ENCODE results near the gene HOXA10.

Gene HOXA10

DNA sequence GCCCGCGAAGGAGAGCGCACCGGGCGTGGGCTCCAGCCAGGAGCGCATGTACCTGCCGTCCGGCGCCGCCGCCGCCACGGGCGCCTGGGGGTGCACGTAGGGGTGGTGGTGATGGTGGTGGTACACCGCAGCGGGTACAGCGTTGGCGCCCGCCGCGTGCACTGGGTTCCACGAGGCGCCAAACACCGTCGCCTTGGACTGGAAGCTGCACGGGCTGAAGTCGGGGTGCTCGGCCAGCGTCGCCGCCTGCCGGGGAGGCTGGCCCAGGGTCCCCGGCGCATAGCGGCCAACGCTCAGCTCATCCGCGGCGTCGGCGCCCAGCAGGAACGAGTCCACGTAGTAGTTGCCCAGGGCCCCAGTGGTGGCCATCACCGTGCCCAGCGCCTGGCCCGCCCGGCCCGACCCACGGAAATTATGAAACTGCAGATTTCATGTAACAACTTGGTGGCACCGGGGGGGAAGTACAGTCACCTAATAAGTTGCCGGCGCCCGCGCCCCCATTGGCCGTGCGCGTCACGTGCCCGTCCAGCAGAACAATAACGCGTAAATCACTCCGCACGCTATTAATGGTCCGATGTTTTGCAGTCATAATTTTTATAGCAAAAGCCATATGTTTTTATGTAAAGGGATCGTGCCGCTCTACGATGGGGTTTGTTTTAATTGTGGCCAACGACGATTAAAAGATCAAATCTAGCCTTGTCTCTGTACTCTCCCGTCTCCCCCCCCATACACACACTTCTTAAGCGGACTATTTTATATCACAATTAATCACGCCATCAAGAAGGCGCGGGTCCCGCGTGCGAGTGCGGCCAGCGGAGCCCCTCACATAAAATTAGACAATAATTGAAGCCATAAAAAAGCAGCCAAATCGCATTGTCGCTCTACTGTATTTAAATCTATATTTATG is 8.8 kb downstream of the HOXA10 start, which contains the start of gene HOXA9:
TSS of gene HOXA9 (minus strand) at position 449 of the 907 bp plus-strand sequence. CDS start at position 369, 80 bp downstream.
- peak; percentile 72 for DNase-seq

DNA sequence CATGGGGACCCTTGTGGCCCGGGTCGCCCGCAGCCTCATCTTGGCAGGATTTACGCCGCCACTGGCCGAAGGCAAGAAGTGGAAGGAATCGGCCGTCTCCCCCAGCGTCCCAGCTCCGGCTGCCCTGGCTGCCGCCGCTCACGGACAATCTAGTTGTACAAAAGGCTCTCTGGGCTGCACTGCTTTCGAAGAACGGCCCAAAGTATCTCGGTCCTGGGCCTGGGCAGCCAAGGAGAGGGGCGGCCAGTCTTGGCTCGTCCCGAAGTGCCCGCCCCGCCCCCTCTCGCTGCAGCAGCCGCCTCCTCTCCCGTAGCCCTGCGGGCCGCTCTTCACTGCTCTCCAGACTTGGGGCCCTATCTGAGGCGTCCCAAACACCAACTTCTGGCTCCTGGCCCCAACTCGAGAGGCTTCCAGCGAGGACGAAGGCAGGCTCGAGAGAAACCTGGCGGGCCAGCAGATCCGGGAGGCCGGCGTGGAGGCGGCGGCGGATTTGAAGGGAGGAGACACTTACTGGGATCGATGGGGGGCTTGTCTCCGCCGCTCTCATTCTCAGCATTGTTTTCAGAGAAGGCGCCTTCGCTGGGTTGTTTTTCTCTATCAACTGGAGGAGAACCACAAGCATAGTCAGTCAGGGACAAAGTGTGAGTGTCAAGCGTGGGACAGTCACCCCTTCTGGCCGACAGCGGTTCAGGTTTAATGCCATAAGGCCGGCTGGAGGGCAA is 9.6 kb downstream of the HOXA10 start:
- no peak for DNase-seq

DNA sequence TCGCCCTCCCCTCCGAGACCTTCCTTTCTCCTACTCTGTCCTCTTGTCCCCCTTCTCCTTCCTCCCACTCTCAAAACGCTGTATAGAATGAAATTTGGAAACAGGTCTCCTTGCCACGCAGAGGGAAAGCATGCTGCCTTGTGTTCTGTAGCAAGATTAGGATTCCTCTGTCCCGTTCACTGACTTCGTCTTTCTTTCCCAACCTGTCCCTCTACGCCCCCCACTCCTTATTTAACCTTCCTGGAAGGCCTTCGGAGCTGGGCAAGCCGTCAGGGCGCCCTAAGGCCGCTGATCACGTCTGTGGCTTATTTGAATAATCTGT is 10.1 kb downstream of the HOXA10 start:
- DNase-seq: no peak

DNA sequence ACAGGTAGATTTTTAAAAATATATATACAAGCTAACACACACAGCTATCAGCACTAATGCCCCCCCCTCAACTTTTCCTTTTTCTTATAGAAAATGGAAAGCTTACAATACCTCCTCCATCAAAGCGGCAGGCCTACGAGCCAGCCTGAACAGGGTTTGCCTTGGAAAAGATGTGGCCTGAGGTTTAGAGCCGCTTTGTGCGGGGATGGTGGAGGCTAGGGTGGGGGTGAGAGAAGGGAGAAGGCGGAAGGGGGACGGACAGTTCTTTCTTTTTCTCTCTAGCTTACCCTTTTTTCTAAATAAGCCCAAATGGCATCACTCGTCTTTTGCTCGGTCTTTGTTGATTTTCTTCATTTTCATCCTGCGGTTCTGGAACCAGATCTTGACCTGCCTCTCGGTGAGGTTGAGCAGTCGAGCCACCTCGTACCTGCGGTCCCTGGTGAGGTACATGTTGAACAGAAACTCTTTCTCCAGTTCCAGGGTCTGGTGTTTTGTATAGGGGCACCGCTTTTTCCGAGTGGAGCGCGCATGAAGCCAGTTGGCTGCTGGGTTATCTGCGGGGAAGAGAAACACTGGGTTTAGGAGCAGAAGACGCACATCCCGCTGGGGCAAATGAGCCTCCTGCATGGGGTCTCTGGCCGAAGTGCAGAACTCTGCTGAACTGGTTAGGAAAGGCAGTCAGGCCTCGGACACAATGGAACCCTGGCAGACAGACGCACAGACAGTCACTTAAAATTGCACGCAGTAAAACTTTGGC is 10.7 kb downstream of the HOXA10 start:
- DNase-seq: no peak

DNA sequence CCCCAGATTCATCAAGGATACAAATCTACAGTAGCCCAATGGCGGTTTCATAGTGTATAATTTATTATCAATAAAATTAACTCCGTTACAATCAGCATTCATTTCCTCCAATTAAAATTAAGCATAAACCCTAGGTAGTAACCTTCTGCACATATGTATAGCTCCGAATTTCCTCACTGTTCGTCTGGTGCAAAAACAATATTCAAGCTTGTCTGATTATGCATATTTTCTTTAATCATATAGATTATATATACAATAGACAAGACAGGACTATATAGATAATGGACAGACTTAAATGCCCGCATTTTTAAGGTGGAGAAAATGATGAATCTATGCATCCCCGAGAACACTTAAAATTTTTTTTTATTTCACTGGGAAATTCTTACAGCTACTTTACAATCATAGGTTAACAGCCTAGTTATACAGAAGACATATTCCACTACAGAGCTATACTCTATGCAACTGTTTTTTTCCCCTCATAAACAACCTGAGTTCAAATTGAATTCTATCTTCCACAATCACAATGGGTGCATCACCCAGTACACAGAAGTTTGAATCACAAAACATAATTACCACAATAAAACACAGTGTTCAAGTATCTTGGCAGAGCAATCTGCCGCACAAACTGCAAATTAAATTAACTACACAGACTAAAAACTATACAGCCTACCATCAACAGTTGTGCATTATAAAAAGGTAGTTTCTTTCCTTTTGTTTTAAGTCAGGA is 11.4 kb downstream of the HOXA10 start:
- no peak for DNase-seq

DNA sequence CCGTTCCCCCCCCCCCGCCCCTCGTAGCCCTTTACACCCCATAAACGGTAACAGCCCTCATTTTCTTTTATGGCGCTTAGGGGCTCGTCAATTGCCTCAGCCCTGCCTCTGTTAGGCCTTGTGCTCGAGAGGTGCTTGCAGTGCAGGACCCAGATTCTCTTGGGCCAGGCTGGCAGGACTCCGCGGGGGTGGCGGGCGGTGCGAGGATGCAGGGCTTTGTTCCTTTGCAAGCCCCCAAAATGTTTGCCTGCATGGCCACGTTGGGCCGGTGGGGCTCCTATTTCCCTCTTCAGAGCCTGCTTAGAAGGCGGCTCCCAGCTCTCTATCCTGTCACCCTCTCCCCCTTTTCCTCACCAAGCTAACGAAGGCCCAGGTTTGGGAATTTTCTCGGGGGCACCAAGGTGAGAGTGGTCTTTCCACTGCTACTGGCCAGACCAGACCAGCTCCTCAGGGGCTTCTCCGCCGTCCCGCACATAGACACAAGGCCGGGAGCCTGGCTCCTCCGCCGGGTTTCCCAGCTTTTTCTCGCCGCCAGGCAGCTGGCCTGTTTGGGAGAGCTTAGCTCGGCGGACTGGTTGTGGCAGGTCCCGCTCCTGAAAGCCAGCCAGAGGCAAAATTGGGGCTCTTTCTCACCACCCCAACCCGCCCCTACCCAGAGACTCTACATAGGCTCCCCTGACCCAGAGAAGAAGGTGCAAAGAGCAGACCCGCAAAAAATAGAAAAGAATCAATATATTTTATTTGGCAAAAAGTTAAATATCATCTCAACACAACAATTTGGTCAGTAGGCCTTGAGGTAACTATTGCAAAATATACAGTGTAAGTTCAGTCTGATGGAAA is 12.2 kb downstream of the HOXA10 start:
- no peak for DNase-seq

DNA sequence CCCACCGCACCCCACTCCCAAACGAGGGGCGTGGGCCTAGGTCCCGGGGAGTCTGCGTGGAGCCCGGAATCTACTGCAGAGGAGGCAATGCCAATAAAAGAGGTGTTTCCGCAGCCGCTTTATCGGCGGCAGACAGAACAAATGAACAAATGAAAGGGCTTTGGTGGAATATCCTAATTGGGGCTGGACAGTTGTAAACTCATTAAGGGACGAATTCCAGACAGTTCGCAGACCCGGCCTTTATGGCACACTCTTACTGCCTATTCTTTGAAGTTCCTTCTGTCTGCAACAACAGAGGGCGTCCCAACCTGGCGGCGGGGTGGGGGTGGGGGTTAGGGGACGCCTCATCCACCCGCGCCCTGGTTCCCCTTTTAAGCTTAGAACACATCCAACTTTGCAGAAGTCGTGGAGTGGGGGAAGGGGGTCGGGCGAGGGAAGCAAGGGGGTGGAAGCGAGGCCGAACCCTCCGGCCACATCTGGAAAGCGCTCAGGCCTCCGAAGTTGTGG is 12.9 kb downstream of the HOXA10 start:
- DNase-seq: no peak

DNA sequence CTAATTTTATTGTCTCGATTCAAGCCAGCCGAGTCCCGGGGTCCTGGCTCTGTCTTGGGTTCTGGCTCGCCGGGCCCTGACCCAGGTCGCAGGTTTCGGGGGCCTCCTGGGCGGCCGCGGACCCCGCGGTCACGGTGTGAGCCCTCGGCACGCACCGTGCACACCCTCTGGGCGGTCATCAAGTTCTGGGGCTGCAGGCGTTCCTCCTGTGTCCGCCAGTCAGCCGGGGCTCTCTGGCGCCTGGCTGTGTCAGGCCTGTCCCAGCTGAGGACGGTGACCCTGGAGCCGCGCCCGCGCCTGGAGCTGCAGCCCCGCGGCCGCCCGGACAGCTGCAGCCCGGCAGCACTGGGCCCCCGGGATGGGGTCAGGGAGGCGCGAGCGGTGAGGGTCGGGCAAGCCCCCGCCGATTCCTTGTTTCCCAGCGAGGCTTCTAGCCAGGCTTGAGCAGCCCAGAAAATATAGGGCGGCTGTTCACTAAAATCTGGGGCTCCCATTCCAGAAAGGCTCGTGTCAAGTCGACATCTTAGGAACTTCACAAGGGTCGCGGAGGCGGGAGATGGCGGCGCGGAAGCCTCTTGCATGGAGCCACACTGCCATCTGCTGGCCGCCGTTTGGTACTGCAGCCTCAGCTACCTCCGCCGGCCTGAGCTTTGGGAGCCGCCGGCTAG is 13.4 kb downstream of the HOXA10 start:
- DNase-seq: peak; percentile 81

DNA sequence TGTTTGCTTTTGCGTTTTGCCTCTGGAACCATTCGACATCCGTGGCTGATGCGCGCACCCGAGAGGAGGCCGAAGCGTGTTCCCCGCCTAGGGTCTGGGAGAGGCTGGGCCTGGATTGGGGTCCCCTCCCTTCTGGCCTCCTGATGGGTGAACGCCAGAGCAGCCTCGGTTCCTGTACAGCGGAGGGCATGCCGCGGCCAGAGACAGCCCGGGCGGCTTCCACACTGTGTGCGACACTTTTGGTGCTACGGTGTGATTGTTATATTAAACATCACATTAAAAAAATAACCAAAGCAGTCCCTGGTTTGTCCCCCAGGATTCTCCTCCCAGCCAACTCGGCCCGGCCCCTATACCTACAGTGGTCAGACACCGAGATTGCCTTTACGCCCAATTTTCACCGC is 14.0 kb downstream of the HOXA10 start:
- no peak for DNase-seq

DNA sequence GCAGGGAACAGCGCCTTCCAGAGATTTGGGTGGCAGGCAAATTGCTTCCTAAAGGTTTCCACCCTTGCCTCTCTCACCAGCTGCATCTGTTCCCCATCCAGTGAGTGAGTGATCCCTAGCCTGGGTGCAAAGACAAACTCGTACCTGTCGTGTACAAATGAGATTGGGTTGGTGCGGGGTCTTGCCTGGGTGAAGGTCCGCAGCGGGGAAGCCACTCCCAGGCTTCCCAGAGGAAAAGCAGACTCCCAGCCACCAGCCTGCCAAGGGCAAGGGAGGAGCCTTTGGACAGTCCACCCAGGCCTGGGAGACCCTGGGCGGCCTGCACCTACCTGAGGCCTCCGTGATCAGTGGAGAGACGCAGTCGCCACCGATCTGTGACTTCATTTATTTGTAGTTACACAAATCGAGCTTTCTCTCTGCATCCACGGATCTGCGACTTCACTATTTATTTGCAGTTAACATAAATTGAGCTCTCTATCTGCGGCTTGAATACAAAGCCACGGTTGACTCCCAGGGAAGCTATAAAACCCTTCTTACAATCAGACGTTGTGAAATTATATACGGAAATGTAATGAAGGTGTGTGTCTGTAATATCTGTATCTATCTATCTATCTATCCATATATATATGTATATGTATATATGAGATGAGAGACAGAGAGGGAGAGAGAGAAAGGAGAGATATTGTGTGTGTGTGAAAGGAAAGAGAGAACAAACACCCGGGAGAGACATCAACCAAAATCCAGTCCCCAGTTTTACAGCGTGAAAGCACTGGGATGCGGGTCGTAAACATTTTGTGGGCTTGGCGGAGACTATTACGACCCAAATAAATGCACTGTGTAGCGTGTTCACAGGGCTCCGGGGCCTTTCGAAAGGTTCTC is 14.6 kb downstream of the HOXA10 start:
- no peak for DNase-seq

DNA sequence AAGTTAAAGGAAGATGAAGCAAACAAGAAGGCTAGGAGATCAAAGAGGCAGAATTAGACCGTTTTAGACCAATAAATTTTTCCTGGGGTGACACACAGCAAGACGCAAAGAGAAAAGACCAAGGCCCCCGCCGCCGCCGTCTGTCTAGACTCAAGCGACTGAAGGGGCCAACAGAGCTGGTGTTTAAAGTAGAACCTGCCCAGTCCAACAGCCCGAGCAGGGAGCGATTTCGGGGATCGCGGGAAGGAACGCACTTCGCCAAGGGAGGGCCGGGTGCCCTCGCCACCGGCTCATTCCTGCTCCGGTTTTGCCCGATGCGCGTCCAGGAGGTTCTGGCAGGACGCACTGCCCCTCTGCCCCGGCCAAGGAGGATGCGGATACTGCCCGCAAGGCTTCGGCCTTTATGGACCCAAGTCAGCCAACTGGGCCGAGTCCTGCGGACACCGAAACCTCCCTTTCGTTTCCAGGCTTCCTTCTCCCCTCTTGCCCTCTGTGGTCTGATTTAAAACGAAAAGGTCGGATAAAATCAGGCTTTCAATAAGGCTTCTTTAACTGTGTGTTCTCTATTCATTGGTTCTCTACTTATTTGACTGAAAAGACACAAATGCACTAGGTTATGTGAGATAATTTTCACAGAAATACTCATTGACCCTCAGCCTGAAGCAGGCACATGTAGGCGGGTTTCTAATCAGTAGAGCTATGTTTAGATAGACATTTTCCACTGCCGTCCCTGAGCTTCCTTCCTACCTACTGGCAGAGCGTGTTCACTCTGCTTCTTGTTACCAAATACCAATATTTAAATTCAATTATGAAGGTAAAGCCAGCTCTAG is 15.5 kb downstream of the HOXA10 start:
- DNase-seq: no peak

DNA sequence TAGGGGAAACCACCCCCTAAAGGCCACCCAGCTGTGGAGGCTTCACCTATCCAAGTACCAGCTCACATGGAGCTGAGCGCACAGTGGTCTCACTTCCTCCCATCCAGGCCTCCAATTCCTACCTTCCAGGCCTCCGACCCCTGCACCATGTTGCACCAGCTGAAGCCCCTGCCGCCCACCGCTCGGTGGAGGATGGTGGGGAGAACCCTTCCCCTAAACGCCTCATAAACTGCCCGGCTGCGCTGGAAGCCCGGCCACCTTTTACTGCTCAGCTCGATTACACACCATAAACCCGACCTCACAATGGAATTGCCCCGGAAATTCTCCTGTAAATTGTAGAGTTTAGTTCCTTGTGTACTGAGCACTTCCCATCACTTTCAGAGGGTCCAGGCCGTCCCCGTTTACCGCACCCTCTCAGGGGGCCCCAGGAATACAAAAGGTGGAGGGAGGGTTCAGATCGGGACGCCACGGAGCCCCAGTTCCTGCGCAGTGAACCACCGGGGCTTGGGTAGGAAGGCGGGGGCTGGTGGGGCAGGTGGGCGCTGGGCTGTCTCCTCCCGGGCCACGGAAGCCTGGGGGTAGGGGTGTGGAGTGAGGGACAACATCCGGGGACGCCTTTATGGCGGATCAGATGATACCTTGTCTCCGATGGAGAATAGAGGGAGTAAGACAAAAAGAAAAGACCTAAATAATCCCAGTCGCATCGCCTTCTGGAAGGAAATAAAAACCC is 16.3 kb downstream of the HOXA10 start:
- DNase-seq: no peak

DNA sequence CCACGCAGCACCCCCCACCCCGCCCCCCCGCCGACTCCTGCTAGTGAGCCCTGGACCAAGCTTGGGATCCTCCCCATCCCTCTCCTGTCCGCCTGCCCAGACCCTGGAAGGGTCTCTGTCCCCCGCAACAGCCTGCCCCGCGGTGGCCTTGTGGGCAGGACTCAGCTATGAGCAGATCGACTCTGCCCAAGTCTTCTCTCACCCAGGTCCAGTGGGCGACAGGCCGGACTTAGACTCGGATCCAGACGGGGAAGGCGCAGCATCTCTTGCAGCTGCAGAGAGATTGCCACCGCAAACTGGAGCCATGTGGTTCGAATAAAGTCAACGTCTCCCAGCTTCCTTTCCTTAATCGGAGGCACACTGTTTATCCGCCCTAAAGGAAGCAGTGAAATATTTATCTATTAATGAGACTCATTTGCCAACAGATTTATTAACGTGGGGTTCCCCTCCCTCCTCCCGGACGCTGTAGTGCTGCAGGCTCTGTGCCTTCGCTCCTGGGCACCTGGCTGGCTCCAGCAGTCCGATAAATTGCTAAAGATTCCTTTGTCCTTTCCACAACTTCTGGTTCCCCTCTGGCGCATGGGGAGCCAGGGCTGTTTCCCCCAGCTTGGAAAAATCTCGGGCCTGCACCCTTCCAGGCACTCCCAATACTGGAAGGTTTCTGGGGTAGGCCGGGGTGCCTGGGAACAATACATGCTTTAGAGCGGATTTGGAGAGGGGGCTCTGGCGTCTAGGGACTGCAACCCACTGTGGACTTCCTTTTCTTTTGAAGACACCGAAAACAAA is 17.0 kb downstream of the HOXA10 start:
- DNase-seq: no peak

DNA sequence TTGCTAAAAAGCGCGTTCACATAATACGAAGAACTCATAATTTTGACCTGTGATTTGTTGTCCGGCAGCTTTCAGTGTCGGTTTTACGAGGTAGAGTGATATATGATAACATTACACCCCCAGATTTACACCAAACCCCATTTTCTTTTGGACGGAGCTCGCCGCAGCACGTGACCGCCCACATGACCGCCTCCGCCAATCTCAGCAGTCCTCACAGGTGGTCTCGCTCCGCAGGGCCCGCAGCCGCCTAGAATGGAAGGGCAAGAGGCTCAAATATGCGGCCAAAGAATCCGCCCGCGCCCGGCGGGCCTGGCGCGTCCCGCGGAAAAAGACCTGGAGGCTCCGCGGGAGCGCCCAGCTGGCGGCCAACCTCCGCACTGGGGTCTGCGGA is 17.6 kb downstream of the HOXA10 start, which contains the start of gene HOXA7:
TSS of gene HOXA7 (minus strand) at position 168 of the 391 bp plus-strand sequence. CDS start at position 38, 130 bp downstream.
- DNase-seq: no peak

DNA sequence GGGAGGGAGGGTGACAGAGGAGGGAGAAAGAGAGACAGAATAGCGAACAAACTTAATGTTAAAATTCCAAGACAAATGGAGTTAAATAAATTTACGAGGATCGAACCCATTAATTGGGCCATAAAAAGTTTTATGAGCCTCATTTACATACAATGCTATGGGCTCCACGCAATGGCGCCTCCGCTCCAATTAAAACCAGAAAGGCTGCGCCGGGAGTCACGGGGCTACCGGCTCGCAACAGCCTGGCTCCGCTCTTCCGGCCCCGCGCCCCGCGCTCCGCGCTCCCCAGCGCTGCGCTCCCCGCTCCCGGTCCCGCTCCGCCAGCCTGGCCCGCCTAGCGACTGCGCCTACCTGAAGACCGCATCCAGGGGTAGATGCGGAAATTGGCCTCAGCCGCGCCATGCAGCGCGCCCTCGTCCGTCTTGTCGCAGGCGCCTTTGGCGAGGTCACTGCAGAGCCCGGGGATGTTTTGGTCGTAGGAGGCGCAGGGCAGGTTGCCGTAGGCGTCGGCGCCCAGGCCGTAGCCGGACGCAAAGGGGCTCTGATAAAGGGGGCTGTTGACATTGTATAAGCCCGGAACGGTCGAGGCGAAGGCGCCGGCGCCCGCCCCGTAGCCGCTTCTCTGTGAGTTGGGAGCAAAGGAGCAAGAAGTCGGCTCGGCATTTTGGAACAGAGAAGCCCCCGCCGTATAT is 18.2 kb downstream of the HOXA10 start:
- no peak for DNase-seq
